ENCODE results near the gene IQCK. TPM values are rescaled to one million over a fixed set of nuclear protein-coding genes. Genes with fewer than 3 reads are reported as not detected.

IQCK gene
- total RNA-seq, 2 donors from 2014 or later, result 17.5 to 18.1 TPM

DNA sequence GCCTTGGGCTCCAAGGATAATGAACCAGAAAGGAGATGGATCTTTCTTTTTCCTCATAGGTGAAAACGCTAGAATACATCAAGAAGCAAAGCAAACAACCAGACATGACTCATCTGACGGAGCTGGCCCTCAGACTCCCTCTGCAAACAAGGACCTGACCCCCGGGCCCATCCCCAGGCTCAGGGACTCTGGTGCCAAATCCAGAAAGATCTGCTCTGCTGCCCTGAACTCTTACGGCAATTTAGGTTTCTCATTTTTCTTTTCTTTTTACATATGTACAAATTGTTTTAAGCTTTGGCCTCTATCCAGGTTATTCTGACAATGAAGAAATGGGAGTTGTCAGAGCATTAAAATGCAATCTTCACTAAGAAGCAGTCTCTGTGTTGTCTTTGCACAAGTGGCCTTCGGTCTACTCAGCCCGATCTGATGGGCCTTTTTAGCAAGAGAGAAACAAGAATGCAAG, 17.7 kb upstream of the IQCK start:
- peak overlapping the region; percentile 7 to 27 for H3K27ac ChIP-seq
- no peak overlapping the region for H3K4me3 ChIP-seq
- ATAC-seq (ENCODE audit: insufficient number of reproducible peaks, low FRiP score, low read depth), result no peak
- H3K9me3 ChIP-seq, result no peaks in the 10 kb centered on the region
- peaks cover 12% of the 10 kb centered on the region for H3K36me3 ChIP-seq
- H3K4me1 ChIP-seq (ENCODE audit: control insufficient read depth in 1 of 2, low read depth in 2 of 2), result peaks cover 8 to 21% of the 10 kb centered on the region in 2 donors
- no peak for DNase-seq (ENCODE audit: low spot score)
- TF ChIP-seq, protein P1, sequence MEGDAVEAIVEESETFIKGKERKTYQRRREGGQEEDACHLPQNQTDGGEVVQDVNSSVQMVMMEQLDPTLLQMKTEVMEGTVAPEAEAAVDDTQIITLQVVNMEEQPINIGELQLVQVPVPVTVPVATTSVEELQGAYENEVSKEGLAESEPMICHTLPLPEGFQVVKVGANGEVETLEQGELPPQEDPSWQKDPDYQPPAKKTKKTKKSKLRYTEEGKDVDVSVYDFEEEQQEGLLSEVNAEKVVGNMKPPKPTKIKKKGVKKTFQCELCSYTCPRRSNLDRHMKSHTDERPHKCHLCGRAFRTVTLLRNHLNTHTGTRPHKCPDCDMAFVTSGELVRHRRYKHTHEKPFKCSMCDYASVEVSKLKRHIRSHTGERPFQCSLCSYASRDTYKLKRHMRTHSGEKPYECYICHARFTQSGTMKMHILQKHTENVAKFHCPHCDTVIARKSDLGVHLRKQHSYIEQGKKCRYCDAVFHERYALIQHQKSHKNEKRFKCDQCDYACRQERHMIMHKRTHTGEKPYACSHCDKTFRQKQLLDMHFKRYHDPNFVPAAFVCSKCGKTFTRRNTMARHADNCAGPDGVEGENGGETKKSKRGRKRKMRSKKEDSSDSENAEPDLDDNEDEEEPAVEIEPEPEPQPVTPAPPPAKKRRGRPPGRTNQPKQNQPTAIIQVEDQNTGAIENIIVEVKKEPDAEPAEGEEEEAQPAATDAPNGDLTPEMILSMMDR (IDR thresholded peaks at IDR 0.05), result no peak
- H3K27me3 ChIP-seq (replicated peaks; ENCODE audit: insufficient read depth), result no peaks in the 10 kb centered on the region

DNA sequence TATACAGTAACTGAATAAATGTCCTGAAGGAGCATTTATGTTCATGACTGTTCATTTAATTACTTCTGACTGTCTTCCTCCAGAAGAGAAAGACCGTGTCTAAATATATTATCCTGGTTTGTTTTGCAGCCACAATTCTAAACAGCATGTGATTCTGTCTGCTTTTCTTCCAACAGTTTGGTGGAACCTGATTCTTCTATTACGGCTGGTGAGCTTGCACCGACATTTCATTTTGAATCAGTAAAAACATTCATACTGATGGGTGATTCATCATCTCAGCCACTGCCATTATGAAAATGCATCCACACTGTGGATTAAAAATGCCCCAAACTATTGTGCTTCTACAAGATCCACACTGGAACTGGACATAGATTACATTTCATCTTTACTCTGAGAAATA, 17.0 kb upstream of the IQCK start:
- H3K27ac ChIP-seq, result peak overlapping the region in 1 of 2 donors; percentile 7
- DNase-seq (ENCODE audit: low spot score) (no peak), ATAC-seq (ENCODE audit: insufficient number of reproducible peaks, low FRiP score, low read depth) (no peak)
- H3K4me3 ChIP-seq, result no peak overlapping the region
- H3K9me3 ChIP-seq, result no peaks in the 10 kb centered on the region
- peaks cover 12% of the 10 kb centered on the region for H3K36me3 ChIP-seq
- no peaks in the 10 kb centered on the region for H3K27me3 ChIP-seq (replicated peaks; ENCODE audit: insufficient read depth)
- peaks cover 6 to 17% of the 10 kb centered on the region in 2 donors for H3K4me1 ChIP-seq (ENCODE audit: control insufficient read depth in 1 of 2, low read depth in 2 of 2)
- TF ChIP-seq, protein P1 (IDR thresholded peaks at IDR 0.05), result no peak

DNA sequence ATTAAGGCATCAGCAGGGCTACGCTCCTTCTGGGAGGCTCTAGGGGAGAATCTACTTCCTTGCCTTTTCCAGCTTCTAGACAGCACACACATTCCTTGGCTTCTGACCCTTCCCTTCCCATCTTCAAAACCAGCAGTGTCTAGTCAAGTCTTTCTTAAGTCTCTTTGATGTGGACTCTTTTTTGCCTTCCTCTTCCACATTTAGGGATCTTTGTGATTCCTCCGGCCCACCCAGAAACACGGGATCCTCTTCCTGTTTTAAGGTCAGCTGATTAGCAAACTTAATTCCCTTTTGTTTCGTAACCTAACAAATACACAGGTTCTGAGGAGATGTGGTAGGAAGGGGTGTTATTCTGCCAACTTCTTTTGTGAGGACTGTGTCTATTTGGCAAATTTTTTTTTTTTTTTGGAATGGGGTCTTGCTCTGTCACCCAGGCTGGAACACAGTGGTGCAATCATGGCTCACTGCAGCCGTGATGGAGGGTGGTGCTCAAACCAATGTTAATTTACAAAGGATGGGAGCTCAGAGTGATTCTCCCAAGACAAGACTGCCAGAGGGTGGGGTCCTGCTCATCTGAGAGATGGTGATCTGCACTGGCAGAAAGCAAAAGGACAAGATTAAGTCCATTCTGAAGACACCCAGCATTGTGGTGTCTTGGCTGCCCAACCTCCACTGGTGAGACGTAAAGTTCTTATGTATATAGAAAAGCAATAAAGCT, 14.7 kb upstream of the IQCK start:
- ATAC-seq (ENCODE audit: insufficient number of reproducible peaks, low FRiP score, low read depth), result no peak
- Histone ChIP-seq H3K9me3 (no peaks in the 10 kb centered on the region), H3K4me1 (ENCODE audit: control insufficient read depth in 1 of 2, low read depth in 2 of 2) (peaks cover 0 to 9% of the 10 kb centered on the region in 2 donors), H3K27me3 (replicated peaks; ENCODE audit: insufficient read depth) (no peaks in the 10 kb centered on the region), H3K27ac (no peak overlapping the region), H3K36me3 (peaks cover 12% of the 10 kb centered on the region), H3K4me3 (no peak overlapping the region)
- no peak for DNase-seq (ENCODE audit: low spot score)
- TF ChIP-seq, protein P1 (IDR thresholded peaks at IDR 0.05), result no peak

DNA sequence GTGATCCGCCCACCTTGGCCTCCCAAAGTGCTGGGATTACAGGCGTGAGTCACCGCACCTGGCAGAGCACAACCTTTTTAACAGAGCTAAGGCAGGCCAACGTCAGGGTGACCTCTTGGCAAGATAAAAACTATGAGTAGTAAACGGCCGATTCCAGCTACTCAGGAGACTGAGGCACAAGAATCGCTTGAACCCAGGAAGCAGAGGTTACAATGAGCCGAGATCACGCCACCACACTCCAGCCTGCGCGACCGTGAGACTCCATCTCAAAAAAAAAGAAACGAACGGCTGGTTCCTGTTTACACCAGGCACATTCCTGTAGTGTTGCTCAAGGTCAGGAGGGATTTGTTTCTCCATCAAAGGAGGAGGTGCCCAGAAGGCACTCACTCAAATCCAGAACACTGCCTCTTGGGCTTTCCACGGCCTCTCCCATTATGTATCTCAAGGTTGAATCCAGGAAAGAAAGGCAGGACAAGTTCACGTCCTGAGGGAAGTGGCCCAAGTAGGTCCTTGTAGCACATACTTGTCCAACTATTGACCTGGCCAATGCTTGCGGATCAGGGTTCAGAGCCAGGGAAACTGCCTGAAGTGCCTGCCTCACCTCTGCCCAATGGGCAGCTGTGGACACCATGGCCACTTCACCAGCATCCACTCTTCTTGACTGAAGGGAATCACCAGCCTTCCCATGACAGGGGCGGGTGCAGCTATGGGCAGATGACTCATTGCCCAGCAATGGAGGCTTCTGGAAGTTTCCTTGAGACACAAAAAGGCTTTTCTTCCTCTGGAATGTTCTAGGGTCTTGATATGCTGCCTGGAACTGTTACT, 13.5 kb upstream of the IQCK start:
- H3K4me3 ChIP-seq, result no peak overlapping the region
- TF ChIP-seq, protein P1 (IDR thresholded peaks at IDR 0.05), result no peak
- no peaks in the 10 kb centered on the region for H3K9me3 ChIP-seq
- H3K4me1 ChIP-seq (ENCODE audit: control insufficient read depth in 1 of 2, low read depth in 2 of 2), result peaks cover 0 to 9% of the 10 kb centered on the region in 2 donors
- H3K27me3 ChIP-seq (replicated peaks; ENCODE audit: insufficient read depth), result no peaks in the 10 kb centered on the region
- H3K27ac ChIP-seq, result peak overlapping the region in 1 of 2 donors; percentile 7
- ATAC-seq (ENCODE audit: insufficient number of reproducible peaks, low FRiP score, low read depth) (no peak), DNase-seq (ENCODE audit: low spot score) (no peak)
- H3K36me3 ChIP-seq, result peaks cover 17% of the 10 kb centered on the region

DNA sequence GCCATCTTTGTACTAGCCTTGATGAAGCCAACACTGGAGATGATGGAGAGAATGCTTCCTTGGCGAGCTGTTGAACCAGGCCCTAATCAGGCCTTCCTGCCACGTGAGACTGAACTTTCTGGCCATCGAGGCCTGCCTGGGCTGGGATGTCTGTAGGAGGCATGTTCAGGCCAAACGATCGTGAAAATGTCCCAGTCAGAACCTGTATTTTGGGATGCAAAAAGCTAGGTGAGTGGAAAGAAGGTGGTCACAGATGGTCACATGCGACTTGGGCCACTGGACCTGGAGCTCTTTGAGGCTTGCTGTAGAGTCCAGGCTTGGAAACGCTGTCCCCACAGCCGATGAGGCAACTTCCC, 12.9 kb upstream of the IQCK start:
- DNase-seq (ENCODE audit: low spot score) (no peak), ATAC-seq (ENCODE audit: insufficient number of reproducible peaks, low FRiP score, low read depth) (no peak)
- no peaks in the 10 kb centered on the region for H3K9me3 ChIP-seq
- no peak overlapping the region for H3K4me3 ChIP-seq
- peaks cover 23% of the 10 kb centered on the region for H3K36me3 ChIP-seq
- TF ChIP-seq, protein P1 (IDR thresholded peaks at IDR 0.05), result no peak
- H3K4me1 ChIP-seq (ENCODE audit: control insufficient read depth in 1 of 2, low read depth in 2 of 2), result peaks cover 0 to 7% of the 10 kb centered on the region in 2 donors
- peak overlapping the region in 1 of 2 donors; percentile 7 for H3K27ac ChIP-seq
- H3K27me3 ChIP-seq (replicated peaks; ENCODE audit: insufficient read depth), result no peaks in the 10 kb centered on the region
